Duodenal mucosa (tissue), 2 donors: ENCODE measurements around the gene ACSF2.
A peak's percentile ranks its signal among the peaks of the same experiment; 100 is the strongest.

Experiments used
- H3K27ac ChIP-seq: one replicate; pipeline ENCODE4 v1.7.0; 2013; ENCODE audit warnings: low read depth, low read length
- H3K27me3 ChIP-seq, 2 donors: one replicate each; pipeline ENCODE4 v1.7.0; 2013; ENCODE audit warnings: low read length in 2 of 2, control low read depth in 1 of 2; ENCODE audit not compliant: insufficient read depth in 2 of 2, control insufficient read depth in 1 of 2
- H3K36me3 ChIP-seq, 2 donors: one replicate each; pipeline ENCODE4 v1.7.0; 2013; ENCODE audit warnings: low read length in 2 of 2, control low read depth in 1 of 2; ENCODE audit not compliant: insufficient read depth in 2 of 2, control insufficient read depth in 1 of 2
- H3K4me1 ChIP-seq, 2 donors: one replicate each; pipeline ENCODE4 v1.7.0; 2013; ENCODE audit warnings: low read length in 2 of 2, control low read depth in 1 of 2; ENCODE audit not compliant: insufficient read depth in 2 of 2, control insufficient read depth in 1 of 2
- H3K4me3 ChIP-seq, 2 donors: one replicate each; pipeline ENCODE4 v1.7.0; 2013; ENCODE audit warnings: low read length in 2 of 2, low read depth in 1 of 2
- H3K9ac ChIP-seq, 2 donors: one replicate each; pipeline ENCODE4 v1.7.0; 2013; ENCODE audit warnings: low read length in 2 of 2, low read depth in 1 of 2
- H3K9me3 ChIP-seq, 2 donors: one replicate each; pipeline ENCODE4 v1.7.0; 2013; ENCODE audit warnings: low read length in 2 of 2, control low read depth in 1 of 2; ENCODE audit not compliant: control insufficient read depth in 1 of 2

The ACSF2 gene

GRCh38 chr17:50439008-50439407 lies 13.0 kb downstream of the ACSF2 start:
- Histone ChIP-seq H3K4me1 (peaks cover 19 to 35% of the 10 kb centered on the region in 2 donors), H3K27me3 (no peaks in the 10 kb centered on the region), H3K36me3 (no peaks in the 10 kb centered on the region), H3K27ac (no peak overlapping the region), H3K4me3 (no peak overlapping the region), H3K9me3 (no peaks in the 10 kb centered on the region), H3K9ac (no peak overlapping the region)

DNA sequence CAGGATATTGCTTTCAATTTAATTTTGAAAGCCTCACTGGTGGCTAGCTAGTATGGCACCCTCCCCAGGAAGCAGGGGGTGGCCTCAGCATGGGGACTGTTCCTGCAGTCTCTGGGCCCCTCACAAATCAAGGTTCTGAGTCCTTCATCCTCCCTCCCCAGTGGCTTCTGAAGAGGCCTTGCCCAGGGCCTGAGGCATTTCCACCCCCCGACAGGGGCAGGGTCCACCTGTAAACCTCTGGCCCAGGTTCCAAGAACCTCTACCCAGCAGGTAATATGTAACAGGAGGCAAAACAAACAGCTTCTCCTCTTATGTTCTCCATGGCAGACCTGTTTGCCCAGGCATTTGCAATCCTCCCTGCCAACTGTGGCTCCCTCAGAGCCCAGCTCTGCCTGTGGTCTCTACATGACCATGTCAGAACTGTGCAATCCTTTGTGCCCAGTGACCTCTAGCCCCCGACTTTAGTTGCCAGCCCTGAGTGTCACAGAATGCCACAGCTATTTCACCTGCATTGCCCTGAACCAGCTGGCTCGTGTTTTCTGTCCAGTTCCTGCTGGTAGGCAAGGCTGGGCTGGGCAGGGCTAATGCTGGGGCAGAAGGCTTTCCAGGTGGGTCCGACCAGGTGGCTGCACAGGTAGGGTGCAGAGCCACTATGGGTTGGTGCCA lies 14.3 kb downstream of the ACSF2 start:
- no peaks in the 10 kb centered on the region for H3K27me3 ChIP-seq
- peak overlapping the region; percentile 21 to 29 for H3K4me3 ChIP-seq
- H3K27ac ChIP-seq = peak overlapping the region; percentile 36
- H3K9me3 ChIP-seq = no peaks in the 10 kb centered on the region
- H3K36me3 ChIP-seq = no peaks in the 10 kb centered on the region
- H3K4me1 ChIP-seq = peaks cover 19 to 35% of the 10 kb centered on the region in 2 donors
- peak overlapping the region; percentile 5 to 44 for H3K9ac ChIP-seq

DNA sequence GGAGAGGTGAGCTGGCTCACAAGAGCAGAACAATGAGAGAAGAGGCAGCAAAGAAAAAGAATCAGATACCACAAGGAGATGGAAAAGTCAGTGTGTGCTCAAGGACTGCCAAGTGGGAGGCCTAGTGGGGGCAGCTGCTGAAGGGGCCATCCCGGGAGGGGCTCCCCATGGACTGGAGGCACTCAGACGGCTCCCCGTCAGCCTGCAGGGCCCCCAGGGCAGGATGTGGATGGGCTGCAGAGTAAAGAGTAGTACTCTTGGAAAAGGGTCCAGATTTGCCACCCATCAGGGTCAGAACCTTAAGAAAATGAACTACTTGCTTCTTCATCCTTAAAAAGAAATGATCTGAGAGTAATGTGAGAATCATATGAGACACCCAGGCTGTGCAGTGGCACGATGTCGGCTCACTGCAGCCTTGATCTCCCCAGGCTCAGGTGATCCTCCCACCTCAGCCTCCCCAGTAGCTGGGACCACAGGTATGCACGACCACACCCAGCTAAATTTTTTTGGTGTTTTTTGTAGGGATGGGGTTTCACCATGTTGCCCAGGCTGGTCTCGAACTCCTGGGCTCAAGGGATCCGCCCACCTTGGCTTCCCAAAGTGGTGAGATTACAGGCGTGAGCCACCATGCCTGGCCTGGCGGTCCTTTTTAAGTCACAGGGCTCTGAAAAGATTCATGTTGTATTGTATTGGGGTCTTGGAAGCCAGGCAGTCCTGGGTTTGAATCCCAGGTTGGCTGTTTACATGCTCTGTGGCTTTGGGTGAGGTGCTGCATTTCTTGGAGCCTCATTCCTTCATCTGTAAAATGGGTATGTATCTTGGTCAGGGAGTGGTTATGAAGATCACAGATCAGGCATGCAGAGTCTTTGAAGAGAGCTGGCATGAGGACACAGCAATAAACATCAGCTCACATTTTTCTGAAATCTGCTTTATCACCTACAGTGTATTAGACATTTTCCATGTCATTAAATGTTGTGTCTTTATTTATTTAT lies 15.1 kb downstream of the ACSF2 start:
- peak overlapping the region; percentile 5 to 44 for H3K9ac ChIP-seq
- no peaks in the 10 kb centered on the region for H3K36me3 ChIP-seq
- no peaks in the 10 kb centered on the region for H3K27me3 ChIP-seq
- peaks cover 19 to 35% of the 10 kb centered on the region in 2 donors for H3K4me1 ChIP-seq
- peak overlapping the region; percentile 30 for H3K27ac ChIP-seq
- no peaks in the 10 kb centered on the region for H3K9me3 ChIP-seq
- peak overlapping the region; percentile 21 to 29 for H3K4me3 ChIP-seq

GRCh38 chr17:50443505-50443974 lies 17.5 kb downstream of the ACSF2 start:
- H3K4me3 ChIP-seq = no peak overlapping the region
- no peak overlapping the region for H3K27ac ChIP-seq
- H3K9ac ChIP-seq = no peak overlapping the region
- no peaks in the 10 kb centered on the region for H3K9me3 ChIP-seq
- no peaks in the 10 kb centered on the region for H3K27me3 ChIP-seq
- H3K36me3 ChIP-seq = no peaks in the 10 kb centered on the region
- H3K4me1 ChIP-seq = peaks cover 27 to 38% of the 10 kb centered on the region in 2 donors

DNA sequence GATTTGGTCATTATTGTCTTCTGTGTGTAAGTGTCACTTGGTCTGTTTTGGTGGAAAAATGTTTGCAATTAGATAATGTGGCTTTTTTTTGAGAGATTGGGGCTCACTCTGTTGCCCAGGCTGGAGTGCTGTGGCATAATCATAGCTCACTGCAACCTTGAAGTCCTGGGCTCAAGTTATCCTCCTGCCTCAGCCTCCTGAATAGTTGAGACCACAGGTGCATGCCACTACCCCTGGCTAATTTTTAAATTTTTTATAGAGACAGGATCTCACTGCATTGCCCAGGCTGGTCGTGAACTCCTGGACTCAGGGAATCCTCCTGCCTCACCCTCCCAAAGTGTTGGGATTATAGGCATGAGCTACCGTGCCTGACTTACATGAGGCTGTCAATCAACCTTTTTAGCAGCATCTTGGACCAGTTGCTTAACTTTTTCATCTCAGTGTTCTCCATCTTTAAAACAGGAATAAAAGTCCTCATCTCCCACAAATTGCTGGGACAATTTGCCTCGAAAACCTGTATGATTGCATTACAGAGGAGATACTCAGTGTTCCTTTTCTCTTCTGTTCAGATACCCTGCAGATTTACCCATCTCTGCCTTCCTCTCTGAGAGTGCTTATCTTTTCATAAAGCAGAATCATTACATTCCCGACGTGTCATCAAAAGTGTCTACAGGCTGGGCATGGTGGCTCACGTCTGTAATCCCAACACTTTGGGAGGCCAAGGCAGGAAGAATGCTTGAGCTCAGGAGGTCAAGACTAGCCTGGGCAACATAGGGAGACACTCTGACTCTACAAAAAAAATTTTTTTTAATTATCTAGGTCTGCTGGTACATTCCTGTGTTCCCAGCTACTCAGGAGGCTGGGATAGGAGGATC lies 19.1 kb downstream of the ACSF2 start:
- H3K27ac ChIP-seq = no peak overlapping the region
- no peak overlapping the region for H3K4me3 ChIP-seq
- no peaks in the 10 kb centered on the region for H3K36me3 ChIP-seq
- H3K4me1 ChIP-seq = peaks cover 24 to 30% of the 10 kb centered on the region in 2 donors
- H3K27me3 ChIP-seq = no peaks in the 10 kb centered on the region
- H3K9ac ChIP-seq = no peak overlapping the region
- no peaks in the 10 kb centered on the region for H3K9me3 ChIP-seq

GRCh38 chr17:50445730-50446325 lies 19.8 kb downstream of the ACSF2 start:
- no peaks in the 10 kb centered on the region for H3K9me3 ChIP-seq
- H3K4me3 ChIP-seq = no peak overlapping the region
- no peaks in the 10 kb centered on the region for H3K27me3 ChIP-seq
- no peak overlapping the region for H3K27ac ChIP-seq
- H3K4me1 ChIP-seq = peaks cover 17 to 23% of the 10 kb centered on the region in 2 donors
- no peaks in the 10 kb centered on the region for H3K36me3 ChIP-seq
- no peak overlapping the region for H3K9ac ChIP-seq

DNA sequence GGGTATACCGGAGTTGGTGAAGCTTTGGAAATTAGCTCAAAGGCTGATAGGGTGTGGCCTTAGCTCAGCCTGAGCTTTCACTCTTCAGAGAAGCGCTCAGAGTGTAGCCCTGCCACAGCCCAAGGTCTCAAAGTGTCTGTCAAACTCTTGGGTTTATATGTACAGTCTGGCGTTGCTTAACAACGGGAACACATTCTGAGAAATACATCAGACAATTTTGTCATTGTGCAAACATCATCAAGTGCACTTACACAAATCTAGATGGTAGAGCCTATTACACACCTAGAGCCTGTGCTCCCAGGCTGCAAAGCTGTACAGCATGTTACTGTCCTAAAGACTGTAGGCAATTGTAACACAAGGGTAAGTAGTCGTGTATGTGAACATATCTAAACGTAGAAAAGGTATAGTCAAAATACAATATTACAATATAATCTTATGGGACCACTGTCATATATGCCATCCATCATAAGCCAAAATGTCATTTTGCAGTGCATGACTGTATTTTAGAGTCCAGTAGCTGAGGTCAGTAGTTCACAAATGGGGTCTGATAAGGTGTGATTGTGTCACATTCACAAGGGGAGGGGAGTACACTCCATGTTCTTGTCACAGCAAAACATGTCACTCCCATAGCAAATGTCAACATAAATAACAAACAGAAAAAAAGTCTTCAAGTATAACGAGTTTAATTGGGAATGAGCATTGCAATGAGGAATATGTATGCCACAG lies 22.0 kb downstream of the ACSF2 start:
- peaks cover 17 to 22% of the 10 kb centered on the region in 2 donors for H3K4me1 ChIP-seq
- no peak overlapping the region for H3K4me3 ChIP-seq
- H3K27ac ChIP-seq = no peak overlapping the region
- H3K9me3 ChIP-seq = no peaks in the 10 kb centered on the region
- H3K9ac ChIP-seq = no peak overlapping the region
- no peaks in the 10 kb centered on the region for H3K36me3 ChIP-seq
- no peaks in the 10 kb centered on the region for H3K27me3 ChIP-seq

DNA sequence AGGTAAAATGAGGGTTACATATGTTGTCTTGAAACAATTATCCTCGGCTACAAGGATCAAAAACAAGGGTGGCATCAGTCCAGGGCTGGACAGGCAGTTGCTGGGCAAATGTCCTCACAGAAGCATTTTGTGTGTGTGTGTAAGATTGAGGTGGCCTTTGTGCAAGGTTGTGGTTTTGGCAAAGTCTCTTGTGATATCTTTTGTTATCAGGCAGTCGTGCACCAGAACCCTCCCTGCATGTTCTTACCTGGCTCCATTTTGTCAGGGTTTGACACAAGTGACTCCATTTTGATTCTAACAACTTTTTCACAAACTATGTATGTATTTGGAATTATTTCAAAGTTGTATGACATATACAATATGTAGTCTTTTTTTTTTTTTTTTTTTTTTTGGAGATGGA lies 22.6 kb downstream of the ACSF2 start:
- peaks cover 12 to 19% of the 10 kb centered on the region in 2 donors for H3K4me1 ChIP-seq
- H3K9me3 ChIP-seq = no peaks in the 10 kb centered on the region
- H3K4me3 ChIP-seq = no peak overlapping the region
- H3K9ac ChIP-seq = no peak overlapping the region
- H3K36me3 ChIP-seq = no peaks in the 10 kb centered on the region
- no peaks in the 10 kb centered on the region for H3K27me3 ChIP-seq
- H3K27ac ChIP-seq = no peak overlapping the region
